ENCODE measurements around the gene CASP9.

CASP9 gene

DNA sequence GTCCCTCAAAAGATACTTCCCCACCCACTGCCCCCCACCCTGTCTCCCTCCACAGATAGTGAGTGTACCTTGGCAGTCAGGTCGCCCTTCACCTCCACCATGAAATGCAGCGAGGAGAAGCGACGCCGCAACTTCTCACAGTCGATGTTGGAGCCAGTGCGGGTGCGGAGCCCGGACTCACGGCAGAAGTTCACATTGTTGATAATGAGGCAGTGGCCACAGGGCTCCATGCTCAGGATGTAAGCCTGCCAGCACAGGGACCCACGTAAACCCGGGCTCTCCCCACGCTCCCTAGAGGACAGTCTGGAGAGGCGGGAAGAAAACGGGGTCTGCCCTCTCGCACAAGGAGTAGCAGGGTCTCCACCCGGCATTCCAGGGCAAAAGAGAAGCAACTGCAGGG, 17.2 kb downstream of the CASP9 start:
- Histone ChIP-seq H2BK5ac (ENCODE audit: low read depth, low read length, poor library complexity, severe bottlenecking) (no peak overlapping the region), H3K79me1 (replicated peaks; ENCODE audit: low read length, poor library complexity, severe bottlenecking) (peaks cover 17% of the 10 kb centered on the region), H3K9me3 (ENCODE audit: control insufficient read depth, low read length) (no peaks in the 10 kb centered on the region), H2BK12ac (ENCODE audit: low read length in 2 of 2) (no peak overlapping the region), H2BK15ac (ENCODE audit: low read depth, poor library complexity, severe bottlenecking) (no peak overlapping the region), H2AFZ (ENCODE audit: low read depth, low read length) (no peak overlapping the region), H3K23ac (ENCODE audit: low read length in 2 of 2) (no peak overlapping the region), H2AK5ac (ENCODE audit: low read length, severe bottlenecking) (no peak overlapping the region), H3K36me3 (ENCODE audit: control insufficient read depth in 1 of 2, insufficient read depth in 2 of 2, low read depth in 1 of 2, low read length in 2 of 2) (peaks cover 19 to 39% of the 10 kb centered on the region in 2 experiments), H3K4ac (ENCODE audit: low read depth in 1 of 2, low read length in 2 of 2) (no peak overlapping the region), H2BK120ac (ENCODE audit: low read depth, low read length) (no peak overlapping the region), H4K91ac (ENCODE audit: low read length) (no peak overlapping the region), H3K27me3 (ENCODE audit: control insufficient read depth in 1 of 2, insufficient read depth in 1 of 2, low read length in 2 of 2) (no peaks in the 10 kb centered on the region), H3K4me2 (ENCODE audit: low read length, poor library complexity, severe bottlenecking) (no peak overlapping the region), H4K8ac (ENCODE audit: low read length) (no peak overlapping the region), H3K27ac (ENCODE audit: low read length, poor library complexity, severe bottlenecking) (no peak overlapping the region), H3K14ac (ENCODE audit: low read length in 2 of 2) (no peak overlapping the region), H3K9ac (ENCODE audit: low read length) (no peak overlapping the region), H3K4me3 (ENCODE audit: insufficient read depth in 1 of 2, low read depth in 1 of 2, low read length in 2 of 2) (no peak overlapping the region), H3K4me1 (ENCODE audit: control insufficient read depth, insufficient read depth, low read depth, low read length) (no peaks in the 10 kb centered on the region), H3K18ac (ENCODE audit: low read depth in 1 of 2, low read length in 2 of 2) (no peak overlapping the region)
- WGBS: 97% methylated on average over 17 of the region's 17 CpGs
- no peak for DNase-seq

DNA sequence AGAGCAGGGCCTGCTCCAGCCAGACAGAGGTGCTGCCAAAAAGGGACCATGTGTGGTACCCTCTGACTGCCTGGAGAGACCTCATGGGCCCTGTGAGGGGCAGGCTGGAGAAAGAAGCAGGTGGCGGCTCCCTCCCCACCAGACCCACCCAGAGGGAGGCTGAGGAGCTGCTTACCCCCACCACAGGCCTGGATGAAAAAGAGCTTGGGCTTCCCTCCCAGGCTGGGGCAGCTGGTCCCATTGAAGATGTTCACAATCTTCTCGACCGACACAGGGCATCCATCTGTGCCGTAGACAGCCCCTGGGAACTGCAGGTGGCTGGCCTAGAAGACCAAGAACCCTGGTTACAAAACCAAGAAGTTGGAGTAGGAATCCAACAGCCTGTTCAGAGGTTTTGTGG, 19.6 kb downstream of the CASP9 start:
- Histone ChIP-seq H3K9ac (ENCODE audit: low read length) (no peak overlapping the region), H3K4ac (ENCODE audit: low read depth in 1 of 2, low read length in 2 of 2) (no peak overlapping the region), H3K4me2 (ENCODE audit: low read length, poor library complexity, severe bottlenecking) (no peak overlapping the region), H2BK5ac (ENCODE audit: low read depth, low read length, poor library complexity, severe bottlenecking) (peak overlapping the region; percentile 10), H3K27me3 (ENCODE audit: control insufficient read depth in 1 of 2, insufficient read depth in 1 of 2, low read length in 2 of 2) (no peaks in the 10 kb centered on the region), H2AFZ (ENCODE audit: low read depth, low read length) (no peak overlapping the region), H2BK15ac (ENCODE audit: low read depth, poor library complexity, severe bottlenecking) (no peak overlapping the region), H3K79me1 (replicated peaks; ENCODE audit: low read length, poor library complexity, severe bottlenecking) (peaks cover 11% of the 10 kb centered on the region), H4K91ac (ENCODE audit: low read length) (no peak overlapping the region), H3K27ac (ENCODE audit: low read length, poor library complexity, severe bottlenecking) (no peak overlapping the region), H3K36me3 (ENCODE audit: control insufficient read depth in 1 of 2, insufficient read depth in 2 of 2, low read depth in 1 of 2, low read length in 2 of 2) (peaks cover 25 to 36% of the 10 kb centered on the region in 2 experiments), H3K14ac (ENCODE audit: low read length in 2 of 2) (no peak overlapping the region), H2BK12ac (ENCODE audit: low read length in 2 of 2) (no peak overlapping the region), H3K18ac (ENCODE audit: low read depth in 1 of 2, low read length in 2 of 2) (no peak overlapping the region), H4K8ac (ENCODE audit: low read length) (no peak overlapping the region), H3K9me3 (ENCODE audit: control insufficient read depth, low read length) (no peaks in the 10 kb centered on the region), H2AK5ac (ENCODE audit: low read length, severe bottlenecking) (no peak overlapping the region), H3K4me1 (ENCODE audit: control insufficient read depth, insufficient read depth, low read depth, low read length) (peaks cover 13% of the 10 kb centered on the region), H3K4me3 (ENCODE audit: insufficient read depth in 1 of 2, low read depth in 1 of 2, low read length in 2 of 2) (no peak overlapping the region), H3K23ac (ENCODE audit: low read length in 2 of 2) (no peak overlapping the region), H2BK120ac (ENCODE audit: low read depth, low read length) (no peak overlapping the region)
- WGBS: 92% methylated on average over 4 of the region's 4 CpGs
- no peak for DNase-seq

- Histone ChIP-seq H2AFZ (ENCODE audit: low read depth, low read length) (no peak overlapping the region), H2BK5ac (ENCODE audit: low read depth, low read length, poor library complexity, severe bottlenecking) (no peak overlapping the region), H3K14ac (ENCODE audit: low read length in 2 of 2) (no peak overlapping the region), H3K4ac (ENCODE audit: low read depth in 1 of 2, low read length in 2 of 2) (no peak overlapping the region), H3K36me3 (ENCODE audit: control insufficient read depth in 1 of 2, insufficient read depth in 2 of 2, low read depth in 1 of 2, low read length in 2 of 2) (peaks cover 25 to 30% of the 10 kb centered on the region in 2 experiments), H4K8ac (ENCODE audit: low read length) (no peak overlapping the region), H3K4me2 (ENCODE audit: low read length, poor library complexity, severe bottlenecking) (no peak overlapping the region), H2BK12ac (ENCODE audit: low read length in 2 of 2) (no peak overlapping the region), H3K4me3 (ENCODE audit: insufficient read depth in 1 of 2, low read depth in 1 of 2, low read length in 2 of 2) (no peak overlapping the region), H3K23ac (ENCODE audit: low read length in 2 of 2) (no peak overlapping the region), H3K9ac (ENCODE audit: low read length) (no peak overlapping the region), H3K4me1 (ENCODE audit: control insufficient read depth, insufficient read depth, low read depth, low read length) (peaks cover 13% of the 10 kb centered on the region), H3K27ac (ENCODE audit: low read length, poor library complexity, severe bottlenecking) (no peak overlapping the region), H3K79me1 (replicated peaks; ENCODE audit: low read length, poor library complexity, severe bottlenecking) (peaks cover under 1% of the 10 kb centered on the region), H2BK15ac (ENCODE audit: low read depth, poor library complexity, severe bottlenecking) (no peak overlapping the region), H3K18ac (ENCODE audit: low read depth in 1 of 2, low read length in 2 of 2) (no peak overlapping the region), H2BK120ac (ENCODE audit: low read depth, low read length) (no peak overlapping the region), H2AK5ac (ENCODE audit: low read length, severe bottlenecking) (no peak overlapping the region), H3K9me3 (ENCODE audit: control insufficient read depth, low read length) (no peaks in the 10 kb centered on the region), H4K91ac (ENCODE audit: low read length) (no peak overlapping the region), H3K27me3 (ENCODE audit: control insufficient read depth in 1 of 2, insufficient read depth in 1 of 2, low read length in 2 of 2) (no peaks in the 10 kb centered on the region)
- peak; percentile 57 for DNase-seq
- WGBS: 63% methylated on average over 17 of the region's 17 CpGs
These were observed 22.6 kb downstream of the CASP9 start for GRCh38 chr1:15501208-15502032.

DNA sequence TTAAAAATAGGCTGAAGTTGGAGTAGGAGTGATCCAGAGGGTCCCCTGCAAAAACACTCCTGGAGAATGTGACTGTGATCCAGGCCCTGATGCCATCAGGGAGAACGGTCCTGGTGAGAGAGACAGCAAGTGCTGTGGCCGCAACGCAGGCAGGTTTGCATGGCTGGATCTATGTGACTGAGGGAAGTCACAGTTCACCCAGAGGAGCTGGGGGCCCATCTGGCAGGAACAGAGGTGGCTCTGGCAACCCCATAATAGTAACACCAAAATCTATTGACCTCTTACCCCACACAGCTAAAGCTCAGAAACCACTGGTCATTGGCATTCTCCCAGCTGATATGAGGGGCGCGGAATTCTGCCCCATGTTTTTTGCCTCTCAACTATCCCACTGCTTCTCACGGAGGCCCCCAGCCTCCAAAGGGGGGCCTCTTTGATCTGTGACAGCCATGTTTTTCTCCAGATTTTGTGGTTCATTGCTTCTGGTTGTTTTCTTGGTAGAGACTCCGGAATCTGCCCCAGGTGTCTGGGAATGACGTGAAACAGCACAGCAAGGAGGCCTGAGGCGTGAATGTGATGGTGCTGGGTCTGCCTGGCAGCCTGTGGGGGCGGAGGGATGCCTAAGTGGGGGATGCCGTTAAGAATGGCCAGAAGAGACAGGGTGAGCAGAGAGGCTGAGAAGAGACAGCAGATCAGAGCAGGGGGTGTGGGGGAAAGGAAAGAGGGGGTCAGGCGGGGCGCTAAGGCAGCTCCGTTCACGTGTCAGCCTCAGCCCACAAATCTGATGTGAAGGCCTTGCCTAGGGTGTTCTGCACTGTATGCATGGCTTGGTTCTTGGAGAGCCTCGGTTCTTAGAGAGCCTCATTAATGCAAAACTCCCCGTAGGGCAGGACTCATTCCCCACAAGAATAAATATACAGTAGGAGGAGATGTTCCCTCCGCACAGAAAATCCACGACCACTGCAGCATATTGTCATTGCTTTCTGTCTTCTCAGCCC, 23.5 kb downstream of the CASP9 start:
- Histone ChIP-seq H2AFZ (ENCODE audit: low read depth, low read length) (no peak overlapping the region), H3K27me3 (ENCODE audit: control insufficient read depth in 1 of 2, insufficient read depth in 1 of 2, low read length in 2 of 2) (no peaks in the 10 kb centered on the region), H3K18ac (ENCODE audit: low read depth in 1 of 2, low read length in 2 of 2) (no peak overlapping the region), H2BK15ac (ENCODE audit: low read depth, poor library complexity, severe bottlenecking) (no peak overlapping the region), H3K14ac (ENCODE audit: low read length in 2 of 2) (peak overlapping the region in 1 of 2 experiments; percentile 28), H3K36me3 (ENCODE audit: control insufficient read depth in 1 of 2, insufficient read depth in 2 of 2, low read depth in 1 of 2, low read length in 2 of 2) (peaks cover 21 to 22% of the 10 kb centered on the region in 2 experiments), H3K4ac (ENCODE audit: low read depth in 1 of 2, low read length in 2 of 2) (no peak overlapping the region), H3K9ac (ENCODE audit: low read length) (no peak overlapping the region), H3K9me3 (ENCODE audit: control insufficient read depth, low read length) (no peaks in the 10 kb centered on the region), H2AK5ac (ENCODE audit: low read length, severe bottlenecking) (no peak overlapping the region), H2BK120ac (ENCODE audit: low read depth, low read length) (no peak overlapping the region), H3K4me3 (ENCODE audit: insufficient read depth in 1 of 2, low read depth in 1 of 2, low read length in 2 of 2) (no peak overlapping the region), H3K23ac (ENCODE audit: low read length in 2 of 2) (no peak overlapping the region), H2BK5ac (ENCODE audit: low read depth, low read length, poor library complexity, severe bottlenecking) (no peak overlapping the region), H4K91ac (ENCODE audit: low read length) (no peak overlapping the region), H3K4me2 (ENCODE audit: low read length, poor library complexity, severe bottlenecking) (no peak overlapping the region), H3K27ac (ENCODE audit: low read length, poor library complexity, severe bottlenecking) (no peak overlapping the region), H4K8ac (ENCODE audit: low read length) (no peak overlapping the region), H2BK12ac (ENCODE audit: low read length in 2 of 2) (no peak overlapping the region), H3K79me1 (replicated peaks; ENCODE audit: low read length, poor library complexity, severe bottlenecking) (no peaks in the 10 kb centered on the region), H3K4me1 (ENCODE audit: control insufficient read depth, insufficient read depth, low read depth, low read length) (peaks cover 13% of the 10 kb centered on the region)
- WGBS: 82% methylated on average over 18 of the region's 19 CpGs
- DNase-seq: no peak
